PC-9 (cell line): ENCODE measurements around the gene SHC2.

Experiments used
- CTCF ChIP-seq: fragments of 200-600 bp; sonication (generic); conservative IDR thresholded peaks from 2 replicates; pipeline ENCODE4 v1.6.1; 2017; ENCODE audit warnings: mixed run types, antibody characterized with exemption, mild to moderate bottlenecking, moderate library complexity
- EZH2 ChIP-seq: fragments of 200-600 bp; sonication (generic); IDR thresholded peaks from 2 replicates; pipeline ENCODE4 v1.8.0; 2017; ENCODE audit warnings: antibody characterized with exemption, low read depth

GRCh38 chr19:491146-491741, 30.4 kb upstream of the SHC2 start:
- no peak for TF ChIP-seq CTCF
- TF ChIP-seq EZH2: no peak
